Islet of Langerhans (tissue), 1 donor: Measurements from ENCODE around the gene PIGP.
"Not testable (repeated sequence)": the region's sequence is repeated elsewhere in the genome, so short reads cannot be mapped to it uniquely, and the experiment has no call there.

Experiments used
- FAIRE-seq: peaks from one replicate; lab custom pipeline; 2011; peaks lifted over from hg19 to GRCh38; lab: Jason Lieb, UNC

Gene PIGP

GRCh38 chr21:37075214-37075770 lies 2.4 kb upstream of the PIGP start:
- FAIRE-seq, result no peak

GRCh38 chr21:37074546-37074945 lies 1.7 kb upstream of the PIGP start:
- FAIRE-seq, result no peak

GRCh38 chr21:37074197-37074510 lies 1.3 kb upstream of the PIGP start:
- no peak for FAIRE-seq

GRCh38 chr21:37073417-37074196 lies 736 bp upstream of the PIGP start:
- FAIRE-seq, result no peak

- no peak for FAIRE-seq
These were observed 440 bp downstream of the PIGP start for GRCh38 chr21:37072274-37072987.

GRCh38 chr21:37071561-37072273 lies 1.2 kb downstream of the PIGP start:
- no peak for FAIRE-seq

GRCh38 chr21:37065561-37066177 lies 7.2 kb downstream of the PIGP start:
- FAIRE-seq, result no peak

- FAIRE-seq, result no peak
These were observed 8.0 kb downstream of the PIGP start for GRCh38 chr21:37064841-37065240.

- FAIRE-seq, result no peak
These were observed 9.4 kb downstream of the PIGP start for GRCh38 chr21:37063433-37063832.

- no peak for FAIRE-seq
These were observed 10.3 kb downstream of the PIGP start for GRCh38 chr21:37062593-37062935.

GRCh38 chr21:37061926-37062592 lies 10.8 kb downstream of the PIGP start:
- FAIRE-seq, result no peak

- peak; percentile 90 for FAIRE-seq
These were observed 12.6 kb downstream of the PIGP start for GRCh38 chr21:37060296-37060695.

GRCh38 chr21:37059181-37059580 lies 13.7 kb downstream of the PIGP start:
- no peak for FAIRE-seq

GRCh38 chr21:37058261-37058660 lies 14.6 kb downstream of the PIGP start:
- no peak for FAIRE-seq

GRCh38 chr21:37057614-37058013 lies 15.3 kb downstream of the PIGP start:
- FAIRE-seq, result no peak

- FAIRE-seq, result no peak
These were observed 17.5 kb downstream of the PIGP start for GRCh38 chr21:37055271-37055855.

GRCh38 chr21:37049741-37050140 lies 23.1 kb downstream of the PIGP start:
- not testable (repeated sequence) for FAIRE-seq

GRCh38 chr21:37047079-37047478 lies 25.8 kb downstream of the PIGP start:
- no peak for FAIRE-seq

GRCh38 chr21:37045556-37045955 lies 27.3 kb downstream of the PIGP start:
- FAIRE-seq, result no peak

- FAIRE-seq, result no peak
These were observed 27.7 kb downstream of the PIGP start for GRCh38 chr21:37045149-37045548.

GRCh38 chr21:37044643-37045042 lies 28.2 kb downstream of the PIGP start:
- no peak for FAIRE-seq

GRCh38 chr21:37043818-37044217 lies 29.1 kb downstream of the PIGP start:
- no peak for FAIRE-seq
